HG03565 (cell line): ENCODE data around the gene INPP5B.
A peak's percentile ranks its signal among the peaks of the same experiment; 100 is the strongest.
"Not testable (repeated sequence)": the region's sequence is repeated elsewhere in the genome, so short reads cannot be mapped to it uniquely, and the experiment has no call there.

Experiments
- ATAC-seq: cut with Tn5 transposase; IDR thresholded peaks from one replicate; pipeline ENCODE4 v1.9.1; 2021; ENCODE audit warnings: mild to moderate bottlenecking, moderate library complexity; ENCODE audit not compliant: unreplicated experiment

INPP5B gene

DNA sequence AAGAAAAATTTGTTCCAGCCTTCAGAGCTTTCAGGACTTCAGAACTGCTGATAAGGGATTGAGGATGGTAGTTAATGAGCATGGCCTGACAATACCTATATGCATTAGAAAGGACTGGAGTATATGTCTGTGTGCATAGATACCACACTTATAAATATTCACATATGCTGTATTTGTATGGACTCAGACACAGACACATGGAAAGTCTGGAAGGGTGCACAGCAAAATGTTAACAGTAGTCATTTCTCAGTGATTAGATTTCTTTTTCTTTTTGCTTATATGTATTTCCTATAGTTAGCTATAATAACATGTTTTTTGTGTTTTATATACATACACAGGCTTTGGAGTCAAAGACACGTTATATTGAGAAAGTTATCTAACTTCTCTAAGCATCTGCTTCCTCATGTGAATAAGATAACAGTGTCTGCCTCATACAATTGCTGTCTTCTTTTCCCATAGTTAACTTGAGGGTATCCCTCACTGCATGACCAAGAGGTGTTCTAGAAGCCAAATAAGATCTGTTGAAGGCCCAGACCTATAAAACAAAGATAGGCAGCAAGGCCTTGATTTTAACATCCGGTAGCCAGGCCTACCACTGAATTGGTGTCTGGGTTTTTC lies 31.3 kb downstream of the INPP5B start:
- ATAC-seq, result no peak

DNA sequence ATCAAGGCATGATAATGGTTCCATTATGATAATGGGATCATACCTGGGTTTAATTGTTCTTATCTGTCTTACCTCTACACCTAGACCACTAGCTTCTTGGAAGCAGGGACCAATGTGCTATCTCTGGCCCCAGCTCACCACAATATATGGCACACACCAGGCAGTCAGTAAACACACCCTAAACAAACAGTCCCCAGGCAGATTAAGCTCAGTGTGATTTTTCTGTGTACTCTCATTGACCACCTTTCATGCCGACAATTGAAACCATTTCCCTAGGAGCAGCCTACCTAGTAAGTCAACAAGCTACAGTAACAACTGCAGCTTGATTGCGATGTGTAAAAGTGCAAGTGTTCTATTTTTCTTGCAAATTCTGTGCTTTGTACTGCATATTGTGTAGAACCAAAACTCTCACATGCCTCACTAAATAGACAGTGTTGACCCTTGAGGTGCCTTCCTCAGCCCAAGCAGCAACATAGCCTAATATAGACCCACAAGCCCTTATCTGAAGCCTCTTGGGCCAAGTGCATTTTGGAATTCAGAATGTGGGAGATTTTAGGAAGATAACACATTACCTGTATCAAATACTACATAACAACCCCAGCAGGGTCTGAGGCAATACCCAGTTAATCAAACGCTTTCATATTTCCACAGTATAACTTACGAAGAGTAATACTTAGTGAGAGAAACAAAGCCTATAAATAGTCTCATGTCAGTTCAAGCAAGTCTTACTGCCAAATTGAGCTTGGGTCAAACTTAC lies 32.0 kb downstream of the INPP5B start:
- ATAC-seq, result no peak

DNA sequence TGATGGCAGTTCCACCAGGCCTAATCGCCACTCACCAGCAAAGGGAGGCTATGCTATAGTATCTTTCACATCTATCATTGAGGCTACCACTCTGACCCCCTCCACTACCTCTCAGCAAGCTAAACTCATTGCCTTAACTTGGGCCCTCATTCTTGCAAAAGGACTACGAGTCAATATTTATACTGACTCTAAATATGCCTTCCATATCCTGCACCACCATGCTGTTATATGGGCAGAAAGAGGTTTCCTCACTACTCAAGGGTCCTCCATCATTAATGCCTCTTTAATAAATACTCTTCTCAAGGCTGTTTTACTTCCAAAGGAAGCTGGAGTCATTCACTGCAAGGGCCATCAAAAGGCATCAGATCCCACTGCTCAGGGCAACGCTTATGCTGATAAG lies 35.4 kb downstream of the INPP5B start:
- not testable (repeated sequence) for ATAC-seq

DNA sequence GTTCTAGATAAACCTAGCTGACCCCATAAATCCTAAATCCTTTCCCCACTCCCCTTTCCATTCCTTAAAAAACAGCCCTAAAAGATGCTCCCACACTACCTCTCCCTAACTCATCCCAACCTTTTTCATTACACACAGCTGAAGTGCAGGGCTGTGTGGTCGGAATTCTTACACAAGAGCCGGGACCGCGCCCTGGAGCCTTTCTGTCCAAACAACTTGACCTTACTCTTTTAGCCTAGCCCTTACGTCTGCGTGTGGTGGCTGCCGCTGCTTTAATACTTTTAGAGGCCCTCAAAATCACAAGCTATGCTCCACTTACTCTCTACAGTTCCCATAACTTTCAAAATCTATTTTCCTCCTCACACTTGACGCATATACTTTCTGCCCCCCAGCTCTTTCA lies 36.0 kb downstream of the INPP5B start:
- not testable (repeated sequence) for ATAC-seq

DNA sequence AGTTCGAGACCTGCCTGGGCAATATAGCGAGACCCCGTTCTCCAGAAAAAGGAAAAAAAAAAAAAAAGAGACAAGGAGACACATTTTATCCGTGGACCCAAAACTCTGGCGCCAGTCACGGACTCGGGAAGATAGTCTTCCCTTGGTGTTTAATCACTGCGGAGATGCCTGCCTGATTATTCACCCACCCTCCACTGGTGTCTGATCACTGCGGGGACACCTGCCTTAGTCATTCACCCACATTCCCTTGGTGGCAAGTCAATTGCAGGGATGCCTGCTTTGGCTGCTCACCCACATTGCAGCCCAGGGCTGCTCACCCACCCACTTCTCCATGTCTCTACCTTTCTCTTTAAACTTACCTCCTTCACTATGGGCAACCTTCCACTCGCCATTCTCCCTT lies 38.3 kb downstream of the INPP5B start:
- not testable (repeated sequence) for ATAC-seq

DNA sequence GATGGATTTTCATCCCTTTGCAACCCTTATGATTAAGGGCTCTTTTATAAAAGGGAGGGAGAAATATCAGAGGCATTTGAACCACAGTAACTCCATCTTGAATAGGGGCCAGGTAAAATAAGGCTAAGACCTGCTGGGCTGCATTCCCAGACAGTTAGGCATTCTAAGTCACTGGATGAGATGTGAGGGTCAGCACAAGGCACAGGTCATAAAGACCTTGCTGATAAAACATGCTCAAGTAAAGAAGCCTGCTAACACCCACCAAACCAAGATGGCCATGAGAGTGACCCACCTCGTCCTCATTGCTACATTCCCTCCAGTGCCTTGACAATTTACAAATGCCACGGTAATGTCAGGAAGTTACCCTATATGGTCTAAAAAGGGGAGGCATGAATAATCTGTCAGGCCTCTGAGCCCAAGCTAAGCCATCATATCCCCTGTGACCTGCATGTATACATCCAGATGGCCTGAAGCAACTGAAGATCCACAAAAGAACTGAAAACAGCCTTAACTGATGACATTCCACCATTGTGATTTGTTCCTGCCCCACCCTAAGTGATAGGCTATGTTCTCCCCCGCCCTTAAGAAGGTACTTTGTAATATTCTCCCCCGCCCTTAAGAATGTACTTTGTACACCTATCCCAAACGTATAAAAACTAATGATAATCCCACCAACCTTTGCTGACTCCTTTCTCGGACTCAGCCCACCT lies 39.3 kb downstream of the INPP5B start:
- ATAC-seq, result not testable (repeated sequence)

DNA sequence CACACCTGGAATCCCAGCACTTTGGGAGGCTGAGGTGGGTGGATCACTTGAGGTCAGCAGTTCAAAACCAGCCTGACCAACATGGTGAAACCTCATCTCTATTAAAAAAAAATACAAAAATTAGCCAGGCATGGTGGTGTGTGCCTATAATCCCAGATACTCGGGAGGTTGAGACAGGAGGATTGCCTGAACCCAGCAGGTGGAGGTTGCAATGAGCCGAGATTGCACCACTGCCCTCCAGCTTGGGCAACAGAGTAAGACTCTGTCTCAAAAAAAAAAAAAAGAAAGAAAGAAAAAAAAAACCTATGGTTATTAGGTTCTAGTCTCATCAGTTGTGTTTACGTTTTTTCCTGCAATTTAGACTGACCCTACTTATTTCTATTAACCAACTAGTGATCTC lies 40.3 kb downstream of the INPP5B start:
- not testable (repeated sequence) for ATAC-seq

DNA sequence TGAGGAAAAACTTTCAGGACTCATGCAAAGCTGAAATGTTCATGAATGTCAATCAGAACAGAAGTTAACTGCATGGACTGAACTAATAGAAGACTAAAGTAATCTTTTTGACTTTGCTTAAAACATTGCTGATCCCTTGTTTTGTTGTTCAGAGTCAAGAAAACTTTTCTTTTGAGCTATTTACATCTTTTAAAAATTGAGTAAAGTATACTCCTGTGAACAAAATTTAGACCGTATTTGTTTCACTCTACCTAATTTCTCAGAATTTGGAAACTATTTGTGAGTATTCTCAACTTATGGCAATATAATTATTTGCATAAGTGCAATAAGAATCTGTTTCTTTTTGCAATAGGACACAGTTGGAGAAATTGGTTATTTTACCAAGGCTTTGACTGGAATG lies 41.1 kb downstream of the INPP5B start:
- ATAC-seq, result no peak

DNA sequence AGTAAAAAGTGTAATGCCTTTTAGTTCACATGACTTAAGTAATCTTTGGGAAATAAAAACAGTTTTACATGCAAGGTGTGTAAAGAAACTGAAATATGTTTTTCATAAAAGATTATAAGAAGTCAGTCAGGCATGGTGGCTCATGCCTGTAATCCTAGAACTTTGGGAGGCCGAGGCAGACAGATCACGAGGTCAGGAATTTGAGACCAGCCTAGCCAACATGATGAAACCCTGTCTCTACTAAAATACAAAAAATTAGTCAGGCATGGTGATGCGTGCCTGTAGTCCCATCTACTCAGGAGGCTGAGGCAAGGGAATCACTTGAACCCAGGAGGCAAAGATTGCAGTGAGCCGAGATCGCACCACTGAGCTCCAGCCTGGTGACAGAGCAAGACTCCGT lies 42.9 kb downstream of the INPP5B start:
- ATAC-seq, result not testable (repeated sequence)

DNA sequence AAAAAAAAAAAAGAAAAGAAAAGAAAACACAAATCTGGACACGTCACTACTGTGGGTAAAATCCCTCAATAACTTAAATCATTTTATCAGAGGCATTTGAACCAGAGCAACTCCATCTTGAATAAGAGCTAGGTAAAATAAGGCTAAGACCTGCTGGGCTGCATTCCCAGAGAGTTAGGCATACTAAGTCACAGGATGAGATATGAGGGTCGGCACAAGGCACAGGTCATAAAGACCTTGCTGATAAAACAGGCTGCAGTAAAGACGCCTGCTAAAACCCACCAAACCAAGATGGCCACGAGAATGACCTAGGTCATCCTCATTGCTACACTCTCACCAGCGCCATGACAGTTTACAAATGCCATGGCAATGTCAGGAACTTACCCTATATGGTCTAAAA lies 43.9 kb downstream of the INPP5B start:
- no peak for ATAC-seq

DNA sequence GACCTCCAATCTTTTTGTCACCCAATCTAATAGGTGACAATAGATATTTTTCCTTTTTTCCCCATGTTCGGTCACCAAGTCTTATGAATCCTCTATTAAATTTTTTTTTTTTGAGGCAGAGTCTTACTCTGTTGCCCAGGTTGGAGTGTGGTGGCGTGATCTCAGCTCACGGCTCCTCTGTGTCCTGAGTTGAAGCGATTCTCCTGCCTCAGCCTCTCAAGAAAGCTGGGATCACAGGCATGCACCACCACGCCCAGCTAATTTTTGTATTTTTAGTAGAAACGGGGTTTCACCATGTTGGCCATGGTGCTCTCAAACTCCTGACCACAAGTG lies 45.0 kb downstream of the INPP5B start:
- ATAC-seq, result no peak

DNA sequence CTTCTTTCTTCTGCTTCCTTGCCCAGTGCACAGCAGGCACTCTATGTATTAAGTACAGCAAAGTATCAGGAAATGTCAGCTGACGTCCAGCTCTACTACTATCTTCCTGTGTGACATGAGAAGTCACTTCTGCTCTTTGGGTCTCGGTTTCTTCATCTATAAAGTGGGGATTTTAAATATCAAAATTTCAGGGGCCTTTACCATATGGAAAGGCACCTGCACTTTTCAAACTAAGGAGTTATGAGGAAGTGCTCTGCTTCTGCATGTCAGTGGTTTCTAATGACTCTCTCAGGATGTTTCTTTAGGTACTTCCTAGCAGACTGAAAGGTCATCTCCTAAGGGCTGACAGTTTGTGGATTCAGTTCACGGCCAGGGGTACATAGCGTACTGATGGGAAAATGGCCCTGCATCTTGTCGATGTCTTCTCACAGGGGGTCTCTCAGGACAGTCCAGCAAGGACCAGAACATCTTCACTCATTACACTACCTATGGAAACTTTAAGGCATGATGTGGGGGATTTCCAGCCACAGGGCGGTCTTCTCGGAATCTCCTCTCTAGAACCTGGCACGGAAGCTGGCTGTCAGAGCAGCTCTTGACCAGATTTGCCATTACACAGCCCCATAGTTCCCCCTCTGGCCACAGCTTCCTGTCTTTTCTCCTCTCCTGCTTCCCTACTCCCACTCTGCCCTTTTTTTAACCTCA lies 45.5 kb downstream of the INPP5B start:
- ATAC-seq, result peak; percentile 48

DNA sequence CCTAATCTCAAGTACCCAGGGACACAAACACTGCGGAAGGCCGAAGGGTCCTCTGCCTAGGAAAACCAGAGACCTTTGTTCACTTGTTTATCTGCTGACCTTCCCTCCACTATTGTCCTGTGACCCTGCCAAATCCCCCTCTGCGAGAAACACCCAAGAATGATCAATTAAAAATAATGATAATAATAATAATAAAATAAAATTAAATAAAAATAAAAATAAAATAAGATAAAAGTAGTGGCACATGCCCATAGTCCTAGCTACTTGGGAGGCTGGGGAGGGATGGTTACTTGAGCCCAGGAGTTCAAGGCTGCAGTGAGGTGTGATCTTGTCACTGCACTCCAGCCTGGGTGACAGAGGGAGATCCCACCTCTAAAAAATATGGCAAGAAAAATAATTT lies 49.3 kb downstream of the INPP5B start:
- not testable (repeated sequence) for ATAC-seq

DNA sequence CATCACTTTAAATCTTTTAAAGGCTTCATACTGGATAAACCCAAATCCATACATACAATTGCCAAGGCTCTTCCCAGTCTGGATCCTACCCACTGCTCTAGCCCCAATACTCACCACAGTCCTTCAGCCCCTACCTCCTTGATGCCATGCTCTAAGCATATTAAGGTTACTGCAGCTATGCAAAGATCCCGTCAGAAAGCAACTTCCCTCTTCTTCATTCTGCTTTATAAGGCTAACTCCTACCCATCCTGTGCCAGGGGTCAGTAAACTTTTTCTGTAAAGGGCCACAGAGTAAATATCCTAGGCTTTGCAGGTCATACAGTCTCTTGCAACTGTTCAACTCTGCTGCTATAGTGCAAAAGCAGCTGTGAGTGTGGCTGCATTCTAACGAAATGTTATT lies 53.2 kb downstream of the INPP5B start:
- ATAC-seq, result no peak

DNA sequence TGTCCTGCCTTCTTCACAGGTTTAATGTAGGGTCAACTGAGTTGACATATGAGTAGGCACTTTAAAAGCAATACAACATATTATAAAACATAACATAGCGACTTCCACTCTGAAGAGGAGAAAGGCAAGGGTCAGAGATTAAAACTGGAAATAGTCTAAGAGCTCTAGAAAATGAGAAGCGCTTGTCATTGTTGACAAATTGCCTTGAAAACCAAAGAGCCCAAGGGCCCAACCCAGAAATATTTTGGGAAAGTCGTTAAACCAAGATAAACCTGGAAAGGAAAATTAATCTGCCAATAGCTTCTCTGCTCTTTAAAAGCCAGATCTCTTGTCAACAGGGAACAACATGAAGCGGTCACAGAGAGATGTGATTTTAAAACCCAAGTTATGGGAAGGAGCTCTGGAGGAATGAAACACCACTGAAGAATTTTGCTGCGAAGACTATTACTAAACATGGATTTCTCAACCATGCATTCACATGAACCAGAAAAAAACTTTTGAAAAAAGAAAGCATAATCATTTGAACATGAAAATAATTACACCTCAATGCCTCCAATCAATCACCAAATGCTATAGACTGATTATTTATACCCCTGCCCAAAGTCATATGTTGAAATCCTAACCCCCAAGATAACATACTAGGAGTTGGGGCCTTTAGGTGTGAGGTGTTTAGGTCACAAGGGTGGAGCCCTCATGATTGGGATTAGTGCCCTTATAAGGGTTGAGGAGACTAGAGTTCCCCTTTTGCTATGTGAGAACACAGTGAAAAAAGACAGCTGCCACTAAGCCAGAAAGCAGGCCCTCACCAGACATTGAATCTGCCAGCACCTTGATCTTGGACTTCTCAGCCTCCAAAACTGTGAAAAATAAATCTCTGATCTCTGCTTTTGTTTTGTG lies 54.5 kb downstream of the INPP5B start:
- ATAC-seq, result no peak

DNA sequence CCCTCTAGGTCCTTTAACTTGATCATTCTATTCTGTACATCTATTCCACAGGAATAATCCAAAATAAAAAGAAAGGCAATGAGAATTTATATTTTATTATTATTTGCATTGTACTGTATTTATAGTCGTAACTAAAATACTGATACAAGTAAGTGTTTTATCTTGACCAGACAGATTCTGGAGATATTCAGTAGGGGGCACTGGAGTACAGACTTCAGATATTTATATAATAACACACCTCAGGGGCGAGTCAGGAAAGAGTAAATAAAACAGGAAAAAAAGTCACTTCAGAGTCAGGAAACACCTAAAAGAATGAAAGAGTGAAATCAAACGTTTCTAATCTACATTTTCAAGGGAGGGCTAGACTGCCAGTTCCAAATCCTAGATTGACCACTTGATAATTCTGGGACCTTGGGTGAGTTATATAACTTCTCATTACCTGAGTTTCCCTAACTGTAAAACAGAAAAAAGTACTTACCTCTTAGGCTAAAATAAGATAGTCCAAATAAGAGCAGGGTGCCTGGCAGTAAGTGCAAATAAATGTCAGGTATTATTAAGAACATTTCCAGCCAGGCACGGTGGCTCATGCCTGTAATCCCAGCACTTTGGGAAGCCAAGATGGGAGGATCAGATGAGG lies 56.4 kb downstream of the INPP5B start:
- ATAC-seq, result no peak

DNA sequence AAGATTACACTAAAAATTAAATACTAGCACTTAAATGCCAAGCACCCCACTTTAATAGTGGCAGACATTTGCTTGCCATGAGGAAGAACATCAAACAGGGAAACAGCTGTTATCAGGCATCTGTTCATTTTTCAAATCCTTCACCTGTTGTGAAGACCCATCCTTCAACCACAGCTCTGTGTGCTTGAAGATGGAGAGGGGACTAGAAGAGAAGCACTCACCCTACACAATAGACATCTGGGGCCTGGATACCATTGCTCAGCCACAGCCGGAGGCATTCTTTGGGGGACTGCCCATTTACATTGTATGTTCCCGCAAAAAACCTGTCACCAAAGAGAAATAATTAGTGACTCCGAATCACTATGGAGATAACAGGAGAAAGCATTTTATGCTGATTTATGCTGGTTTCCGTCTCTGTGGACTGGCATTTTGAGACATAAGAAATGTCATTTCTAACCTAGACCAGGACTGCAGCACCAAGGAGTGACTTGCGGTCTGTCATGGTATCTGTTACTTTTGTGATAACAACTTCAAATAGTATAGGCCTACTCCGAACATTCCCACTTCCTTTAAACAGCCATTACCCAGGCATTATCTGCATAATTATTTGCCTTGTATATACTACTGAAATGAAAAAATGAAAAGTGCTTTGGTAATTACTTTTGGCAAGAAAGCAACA lies 58.7 kb downstream of the INPP5B start:
- no peak for ATAC-seq

DNA sequence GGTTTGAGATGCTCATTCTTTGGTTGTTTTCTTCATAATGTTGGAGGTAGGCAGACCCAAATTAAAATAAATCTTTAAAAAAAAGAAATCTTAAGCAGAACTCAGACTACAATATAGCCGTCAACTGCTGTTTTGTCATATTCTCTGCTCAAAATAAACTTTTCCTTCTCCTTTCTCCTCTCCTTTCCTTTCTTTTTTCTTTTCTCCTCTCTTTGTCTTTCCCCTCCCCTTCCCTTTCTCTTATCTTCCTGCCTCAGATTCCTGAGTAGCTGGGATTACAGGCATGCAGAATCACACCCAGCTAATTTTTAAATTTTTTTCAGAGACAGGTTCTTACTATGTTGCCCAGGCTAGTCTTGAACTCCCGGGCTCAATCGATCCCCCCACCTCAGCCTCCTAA lies 62.7 kb downstream of the INPP5B start:
- no peak for ATAC-seq

DNA sequence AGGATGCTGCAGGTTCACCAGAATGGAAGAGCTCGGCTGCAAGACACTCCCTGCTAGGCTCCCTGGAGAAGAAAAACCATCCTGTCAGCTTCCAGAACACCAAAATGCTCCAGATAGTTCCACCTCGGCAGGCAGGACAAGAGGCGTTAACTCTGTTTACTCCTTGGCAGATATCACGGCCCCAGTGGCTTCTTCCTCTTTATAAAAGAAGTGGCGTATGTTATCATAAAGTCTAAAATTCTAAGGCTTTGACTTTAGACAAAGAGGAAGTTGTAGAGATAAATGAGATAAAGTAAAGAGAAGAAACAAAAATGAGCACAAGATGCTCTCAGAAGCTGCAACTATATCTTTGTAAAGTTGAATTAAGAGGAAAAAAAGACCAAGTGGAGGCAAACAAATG lies 63.2 kb downstream of the INPP5B start:
- ATAC-seq, result no peak

DNA sequence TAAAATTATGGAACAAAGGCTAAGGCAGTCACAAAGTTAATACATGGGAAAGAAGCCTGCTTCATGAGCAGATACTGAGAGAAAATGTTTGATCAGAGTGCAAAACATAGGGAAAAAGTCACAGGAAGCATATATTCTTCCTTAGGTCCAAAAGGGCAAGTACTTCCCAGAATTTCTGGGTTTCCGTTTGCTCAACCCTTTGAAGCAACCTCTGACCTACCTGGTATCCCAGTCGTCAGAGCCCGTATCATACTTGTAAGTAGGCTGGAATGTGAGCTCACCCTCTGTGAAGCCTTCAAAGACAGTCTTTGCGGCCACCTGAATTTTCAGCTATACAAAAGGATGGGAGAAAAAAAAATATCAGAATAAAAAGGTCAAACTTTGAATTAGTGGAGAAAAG lies 67.0 kb downstream of the INPP5B start:
- no peak for ATAC-seq
